Measurements from ENCODE around the gene WDPCP. TPM values are rescaled to one million over a fixed set of nuclear protein-coding genes. Genes with fewer than 3 reads are reported as not detected.

The WDPCP gene
- total RNA-seq, 1 experiment from 2014 or later, result 7.4 TPM

GRCh38 chr2:63486861-63487290, 101.4 kb downstream of the WDPCP start:
- DNase-seq (ENCODE audit: low read depth, low spot score), result no peak
- ATAC-seq, result no peak
- in situ Hi-C loops (cut with HindIII; ENCODE audit: low pct_unique_long_range_greater_than_20kb, low sequenced_read_pairs), result no loop called here

GRCh38 chr2:63484901-63485300, 103.4 kb downstream of the WDPCP start:
- POLR2A ChIA-PET, result interaction anchor here (0.7 kb wide), 1 partner anchor 77 kb away, joined by 4 read pairs; no protein-coding TSS in a partner anchor
- CTCF ChIA-PET, result no interaction called here

More at GRCh38 chr2:63486861-63487290, 101.4 kb downstream of the WDPCP start:
- intact Hi-C loops (cut with micrococcal nuclease; ENCODE audit: unreplicated experiment), result no loop called here
- no peaks in the 10 kb centered on the region for H3K4me1 ChIP-seq (ENCODE audit: control insufficient read depth, insufficient read depth, low read length)
- ChIA-PET CTCF (interaction anchor here (0.6 kb wide), 1 partner anchor 49 kb away, joined by 3 read pairs; no protein-coding TSS in a partner anchor), POLR2A (no interaction called here)
- BruUV-seq (replicated peaks), result no TSS peak
- H3K36me3 ChIP-seq (ENCODE audit: control insufficient read depth, insufficient read depth, low read length), result no peaks in the 10 kb centered on the region
- no peak overlapping the region for H3K27ac ChIP-seq (ENCODE audit: low read length)
- no peaks in the 10 kb centered on the region for H3K27me3 ChIP-seq (ENCODE audit: control insufficient read depth, insufficient read depth, low read length)
- TF ChIP-seq CTCF (IDR thresholded peaks at IDR 0.05) (peak; percentile 34), SIN3A (IDR thresholded peaks at IDR 0.05; ENCODE audit: borderline replicate concordance, insufficient read depth, low read depth, low read length) (no peak)
- H3K4me3 ChIP-seq (ENCODE audit: low read depth in 2 of 2, low read length in 2 of 2), result no peak overlapping the region
- no peaks in the 10 kb centered on the region for H3K9me3 ChIP-seq (ENCODE audit: control insufficient read depth, insufficient read depth, low read depth, low read length)

More at GRCh38 chr2:63484901-63485300, 103.4 kb downstream of the WDPCP start:
- H3K27me3 ChIP-seq (ENCODE audit: control insufficient read depth, insufficient read depth, low read length), result no peaks in the 10 kb centered on the region
- H3K27ac ChIP-seq (ENCODE audit: low read length), result no peak overlapping the region
- H3K9me3 ChIP-seq (ENCODE audit: control insufficient read depth, insufficient read depth, low read depth, low read length), result no peaks in the 10 kb centered on the region
- in situ Hi-C loops (cut with HindIII; ENCODE audit: low pct_unique_long_range_greater_than_20kb, low sequenced_read_pairs), result no loop called here
- ATAC-seq, result no peak
- no peaks in the 10 kb centered on the region for H3K36me3 ChIP-seq (ENCODE audit: control insufficient read depth, insufficient read depth, low read length)
- no TSS peak for BruUV-seq (replicated peaks)
- intact Hi-C loops (cut with micrococcal nuclease; ENCODE audit: unreplicated experiment), result no loop called here
- TF ChIP-seq TCF7L2 (IDR thresholded peaks at IDR 0.05; ENCODE audit: low read depth, low read length) (no peak), CTCF (IDR thresholded peaks at IDR 0.05) (no peak), POLR2AphosphoS5 (IDR thresholded peaks at IDR 0.05; ENCODE audit: low read depth, low read length) (no peak), REST (IDR thresholded peaks at IDR 0.05; ENCODE audit: insufficient read depth in 1 of 2, low read depth in 2 of 2, low read length in 1 of 2) (no peak), SIN3A (IDR thresholded peaks at IDR 0.05; ENCODE audit: borderline replicate concordance, insufficient read depth, low read depth, low read length) (no peak)
- DNase-seq (ENCODE audit: low read depth, low spot score), result no peak
- no peaks in the 10 kb centered on the region for H3K4me1 ChIP-seq (ENCODE audit: control insufficient read depth, insufficient read depth, low read length)
- no peak overlapping the region for H3K4me3 ChIP-seq (ENCODE audit: low read depth in 2 of 2, low read length in 2 of 2)
